GM10266 (cell line): Measurements from ENCODE around the gene FOXP1.

Source experiments
- DNase-seq: peaks from one replicate; pipeline ENCODE4 v3.0.0; 2012; ENCODE audit errors: extremely low spot score
- TF ChIP-seq, protein P1 (sequence below): IDR thresholded peaks from 2 replicates; pipeline ENCODE4 v1.5.1; 2012; ENCODE audit warnings: mild to moderate bottlenecking, low read depth; ENCODE audit not compliant: control insufficient read depth, insufficient read depth; ENCODE audit errors: missing control alignments

The FOXP1 gene

DNA sequence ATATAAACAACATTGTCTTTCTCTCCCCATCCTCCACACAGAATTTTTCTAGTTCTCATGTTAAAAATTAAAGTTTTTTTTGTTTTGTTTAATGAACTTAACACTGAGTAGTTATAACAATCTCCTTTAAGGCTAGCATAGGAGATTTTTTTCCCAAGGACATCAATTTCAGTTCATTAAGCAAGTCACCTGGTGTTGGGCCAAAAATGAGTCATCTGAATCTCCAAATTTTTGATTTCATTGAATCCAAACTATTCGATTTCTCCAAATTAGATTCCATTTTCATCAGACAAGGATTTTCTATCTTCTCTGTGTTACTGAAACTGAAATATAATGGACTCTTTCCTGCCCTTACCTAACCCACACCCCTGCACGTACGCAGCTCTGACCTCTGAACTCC is 639.6 kb downstream of the FOXP1 start:
- TF ChIP-seq, protein P1, sequence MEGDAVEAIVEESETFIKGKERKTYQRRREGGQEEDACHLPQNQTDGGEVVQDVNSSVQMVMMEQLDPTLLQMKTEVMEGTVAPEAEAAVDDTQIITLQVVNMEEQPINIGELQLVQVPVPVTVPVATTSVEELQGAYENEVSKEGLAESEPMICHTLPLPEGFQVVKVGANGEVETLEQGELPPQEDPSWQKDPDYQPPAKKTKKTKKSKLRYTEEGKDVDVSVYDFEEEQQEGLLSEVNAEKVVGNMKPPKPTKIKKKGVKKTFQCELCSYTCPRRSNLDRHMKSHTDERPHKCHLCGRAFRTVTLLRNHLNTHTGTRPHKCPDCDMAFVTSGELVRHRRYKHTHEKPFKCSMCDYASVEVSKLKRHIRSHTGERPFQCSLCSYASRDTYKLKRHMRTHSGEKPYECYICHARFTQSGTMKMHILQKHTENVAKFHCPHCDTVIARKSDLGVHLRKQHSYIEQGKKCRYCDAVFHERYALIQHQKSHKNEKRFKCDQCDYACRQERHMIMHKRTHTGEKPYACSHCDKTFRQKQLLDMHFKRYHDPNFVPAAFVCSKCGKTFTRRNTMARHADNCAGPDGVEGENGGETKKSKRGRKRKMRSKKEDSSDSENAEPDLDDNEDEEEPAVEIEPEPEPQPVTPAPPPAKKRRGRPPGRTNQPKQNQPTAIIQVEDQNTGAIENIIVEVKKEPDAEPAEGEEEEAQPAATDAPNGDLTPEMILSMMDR = no peak
- no peak for DNase-seq

DNA sequence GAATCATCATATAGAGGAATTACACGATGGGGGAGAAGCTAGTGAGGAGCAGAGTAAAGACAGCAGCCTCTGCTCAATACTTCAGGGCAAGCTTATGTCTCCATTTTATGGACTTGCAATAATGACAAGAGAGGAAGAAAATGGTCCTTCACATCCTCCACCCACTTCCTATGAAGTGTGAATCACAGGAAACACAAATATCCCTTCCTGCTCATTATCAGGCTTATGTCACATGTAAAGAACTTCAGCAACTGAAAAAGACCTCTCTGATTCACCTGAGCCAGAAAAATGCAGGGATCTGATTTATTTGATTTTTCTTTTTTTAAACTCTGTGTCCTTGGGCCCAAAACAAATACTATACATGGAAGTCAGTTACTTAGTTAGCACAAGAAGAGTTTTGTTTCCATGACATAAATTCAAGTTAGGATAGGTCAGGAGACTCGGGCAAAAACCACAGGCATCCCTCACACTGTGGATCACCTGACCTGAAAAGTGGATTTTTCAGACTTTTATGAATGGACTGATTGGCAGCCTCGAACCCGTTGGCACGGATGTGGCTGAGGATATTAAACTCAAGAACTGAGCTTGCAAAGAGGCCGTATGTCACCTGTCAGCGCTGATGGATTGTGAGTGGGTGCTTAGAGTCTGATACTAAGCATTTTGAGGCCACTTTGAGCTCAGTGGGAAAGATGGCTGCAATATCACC is 650.3 kb downstream of the FOXP1 start:
- DNase-seq = no peak
- TF ChIP-seq, protein P1 = no peak

DNA sequence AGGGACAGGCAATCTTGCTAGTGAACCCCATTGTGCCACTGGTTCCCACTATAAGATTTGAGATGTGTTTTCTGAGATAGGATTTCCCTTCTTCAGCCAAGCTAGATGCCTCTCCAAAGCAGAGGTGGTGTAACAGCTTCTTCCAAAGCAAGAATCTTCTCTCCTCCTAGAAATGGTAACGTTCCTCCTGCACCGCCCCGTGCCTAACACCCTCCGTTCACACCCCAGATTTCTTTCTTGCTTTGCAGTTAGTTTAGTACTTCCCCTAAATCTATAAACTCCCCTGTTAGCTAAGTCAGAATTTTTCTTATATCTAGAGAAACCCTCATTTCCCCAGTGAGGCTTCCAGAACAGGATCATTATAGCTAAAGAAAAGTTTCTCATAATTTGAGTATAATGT is 653.5 kb downstream of the FOXP1 start:
- DNase-seq = no peak

DNA sequence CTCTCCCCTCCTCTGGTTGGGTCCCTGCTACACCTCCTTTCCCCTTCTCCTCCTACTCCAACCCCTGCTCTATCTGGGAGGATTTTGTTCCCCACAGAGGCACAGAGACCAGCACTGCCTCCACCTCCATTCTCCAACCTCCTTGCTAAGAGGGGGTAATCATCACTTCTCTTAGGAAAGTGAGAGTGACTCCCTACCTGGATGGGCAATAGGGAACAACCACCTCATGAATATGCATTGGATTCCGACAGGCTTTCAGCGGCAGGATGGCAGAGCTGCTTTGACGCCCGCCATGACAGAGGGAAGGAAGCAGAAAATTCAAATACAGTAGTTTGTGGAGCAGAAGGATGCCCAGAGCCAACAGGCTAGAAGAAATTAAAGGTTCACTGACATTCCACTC is 656.3 kb downstream of the FOXP1 start:
- TF ChIP-seq, protein P1 = no peak
- DNase-seq = no peak

More for the DNA sequence above, 653.5 kb downstream of the FOXP1 start:
- TF ChIP-seq, protein P1 = no peak

DNA sequence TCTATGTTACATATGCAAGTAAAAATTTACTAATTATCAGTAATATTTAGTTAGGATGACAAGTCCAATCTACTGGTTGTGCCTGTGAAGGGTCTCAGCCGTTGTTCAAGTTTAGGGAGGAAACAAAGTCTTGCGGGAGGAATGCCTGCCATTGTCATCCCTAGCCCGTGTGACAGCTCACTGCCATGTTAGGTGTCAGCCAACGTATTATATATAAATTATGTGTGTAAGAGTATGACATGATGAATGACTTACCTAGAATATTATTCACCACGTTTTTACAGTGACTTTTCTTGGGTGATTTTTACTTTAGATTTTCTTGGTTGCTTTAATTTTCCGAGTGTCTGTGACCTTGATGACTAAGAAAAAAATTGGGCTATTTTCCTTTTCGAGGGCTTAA is 656.7 kb downstream of the FOXP1 start:
- TF ChIP-seq, protein P1 = no peak
- DNase-seq = no peak

DNA sequence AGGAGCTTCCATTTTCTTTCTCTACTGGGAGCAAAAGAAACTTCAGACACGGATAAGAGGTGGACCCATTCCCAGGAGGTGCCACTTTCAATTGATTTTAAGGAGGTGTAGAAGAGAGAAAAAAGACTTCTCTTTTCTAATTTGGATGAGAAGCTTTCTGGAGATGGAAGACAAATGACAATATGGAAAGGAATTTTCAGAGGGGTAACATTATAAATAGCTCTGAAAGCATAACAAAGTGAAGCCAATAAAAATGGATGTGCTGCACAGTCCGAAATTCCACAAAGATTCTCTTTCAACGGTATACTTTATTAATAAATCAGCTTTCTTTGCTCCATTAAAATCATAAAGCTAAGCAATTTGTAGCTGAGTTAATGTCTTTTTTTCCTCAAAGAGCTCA is 663.9 kb downstream of the FOXP1 start:
- TF ChIP-seq, protein P1 = no peak
- DNase-seq = no peak

DNA sequence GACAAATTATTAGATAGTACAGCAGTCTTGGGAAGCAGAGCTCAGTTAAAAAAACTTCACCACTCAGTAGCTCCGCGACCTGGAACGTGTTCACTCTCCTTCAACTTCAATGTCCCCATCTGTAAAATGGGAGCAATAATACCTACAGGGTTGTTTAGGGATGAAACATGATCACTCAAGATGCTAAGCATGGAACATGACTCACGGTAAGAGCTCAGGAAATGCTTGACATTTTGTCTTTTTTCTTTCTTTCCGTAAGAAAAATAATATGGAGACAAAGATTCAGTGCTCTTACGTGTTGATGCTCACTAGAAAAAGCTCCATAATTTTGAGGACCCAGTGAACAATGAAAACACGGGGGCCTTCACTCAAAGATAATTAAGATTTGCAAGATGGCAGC is 664.4 kb downstream of the FOXP1 start:
- TF ChIP-seq, protein P1 = no peak
- DNase-seq = no peak
